Cardiac fibroblast (primary cell): ENCODE results near the gene FOXC2.

Experiments
- DNase-seq, 2 donors: peaks; one replicate each; pipeline versions ENCODE4 v3.0.0 to v3.0.0-alpha.2; 2010; ENCODE audit warnings: low read depth in 2 of 2
- H3K4me3 ChIP-seq, 2 donors: replicated peaks in 1 of 2; 1 replicate in 1 of 2; 2 replicates in 1 of 2; pipeline ENCODE4 v1.5.1; 2011; ENCODE audit warnings: low read depth in 2 of 2, low read length in 2 of 2, mild to moderate bottlenecking in 2 of 2, moderate library complexity in 1 of 2
- TF ChIP-seq, protein P1 (sequence below): IDR thresholded peaks from one replicate; pipeline ENCODE4 v1.5.1; 2011; ENCODE audit warnings: low read depth, mild to moderate bottlenecking, low read length, inconsistent platforms

The FOXC2 gene

DNA sequence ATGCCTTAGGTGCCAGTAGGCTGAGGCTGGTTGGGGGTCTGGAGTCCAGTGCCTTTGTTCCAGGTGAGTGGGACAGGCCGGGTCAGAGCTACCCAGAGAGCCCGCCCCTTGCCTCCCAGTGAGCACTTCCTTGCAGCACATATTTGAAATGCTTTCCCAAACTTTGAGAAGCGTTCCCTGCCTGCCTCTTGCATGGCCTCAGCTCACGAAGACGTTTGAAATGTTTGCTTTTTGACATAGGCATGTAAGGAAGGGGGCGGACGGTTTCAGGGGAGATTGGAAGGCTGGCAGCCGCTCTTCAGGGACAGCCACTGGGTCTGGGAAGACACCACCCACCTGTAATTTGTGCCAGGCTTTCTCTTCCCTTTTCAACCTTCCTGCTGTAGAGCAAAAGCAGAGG, 6.6 kb downstream of the FOXC2 start:
- peak in 1 of 2 donors; percentile 57 for DNase-seq
- TF ChIP-seq, protein P1, sequence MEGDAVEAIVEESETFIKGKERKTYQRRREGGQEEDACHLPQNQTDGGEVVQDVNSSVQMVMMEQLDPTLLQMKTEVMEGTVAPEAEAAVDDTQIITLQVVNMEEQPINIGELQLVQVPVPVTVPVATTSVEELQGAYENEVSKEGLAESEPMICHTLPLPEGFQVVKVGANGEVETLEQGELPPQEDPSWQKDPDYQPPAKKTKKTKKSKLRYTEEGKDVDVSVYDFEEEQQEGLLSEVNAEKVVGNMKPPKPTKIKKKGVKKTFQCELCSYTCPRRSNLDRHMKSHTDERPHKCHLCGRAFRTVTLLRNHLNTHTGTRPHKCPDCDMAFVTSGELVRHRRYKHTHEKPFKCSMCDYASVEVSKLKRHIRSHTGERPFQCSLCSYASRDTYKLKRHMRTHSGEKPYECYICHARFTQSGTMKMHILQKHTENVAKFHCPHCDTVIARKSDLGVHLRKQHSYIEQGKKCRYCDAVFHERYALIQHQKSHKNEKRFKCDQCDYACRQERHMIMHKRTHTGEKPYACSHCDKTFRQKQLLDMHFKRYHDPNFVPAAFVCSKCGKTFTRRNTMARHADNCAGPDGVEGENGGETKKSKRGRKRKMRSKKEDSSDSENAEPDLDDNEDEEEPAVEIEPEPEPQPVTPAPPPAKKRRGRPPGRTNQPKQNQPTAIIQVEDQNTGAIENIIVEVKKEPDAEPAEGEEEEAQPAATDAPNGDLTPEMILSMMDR, result no peak

DNA sequence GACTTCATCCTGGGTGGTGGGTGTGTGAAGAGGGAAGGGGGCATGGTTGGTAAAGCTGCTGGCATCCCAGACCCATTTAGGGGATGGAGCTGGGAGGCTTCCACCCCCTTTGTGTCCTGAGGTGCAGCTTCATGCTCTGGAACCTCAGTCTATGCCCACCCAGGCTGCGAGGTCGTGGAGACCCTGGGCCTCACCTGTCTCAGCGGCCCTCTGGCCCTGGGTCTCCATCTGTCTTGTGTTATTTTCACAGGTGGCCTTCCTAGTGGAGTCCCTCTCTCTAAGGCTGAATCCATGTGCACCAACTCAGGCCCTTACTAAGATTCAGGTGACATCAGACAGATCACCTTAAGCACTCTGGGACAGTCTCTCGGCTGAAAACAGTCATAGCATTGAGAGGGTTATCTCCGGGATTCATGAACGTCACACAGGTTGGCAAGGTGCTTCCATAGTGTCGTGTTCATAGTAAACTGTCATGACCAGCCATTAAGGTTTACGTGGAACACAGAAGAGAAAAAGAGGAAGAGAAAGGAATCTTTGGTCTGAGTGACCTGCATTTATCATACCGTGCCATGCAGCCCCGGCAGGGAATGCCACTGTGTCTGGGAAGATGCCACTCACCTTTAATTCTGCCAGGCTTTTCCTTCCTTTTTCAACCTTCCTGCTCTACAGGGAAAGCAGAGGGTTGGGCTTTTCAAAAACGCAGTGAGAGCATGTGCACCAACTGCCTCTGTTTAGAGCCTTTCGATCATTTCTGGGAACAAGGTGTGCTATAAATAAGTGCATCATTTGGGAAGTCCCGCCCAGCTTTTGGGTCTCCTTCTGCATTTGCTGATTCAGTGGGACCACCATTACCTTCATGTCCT, 7.2 kb downstream of the FOXC2 start:
- TF ChIP-seq, protein P1, result no peak
- H3K4me3 ChIP-seq, result no peak overlapping the region
- DNase-seq, result no peak

More for the DNA sequence above, 6.6 kb downstream of the FOXC2 start:
- no peak overlapping the region for H3K4me3 ChIP-seq

DNA sequence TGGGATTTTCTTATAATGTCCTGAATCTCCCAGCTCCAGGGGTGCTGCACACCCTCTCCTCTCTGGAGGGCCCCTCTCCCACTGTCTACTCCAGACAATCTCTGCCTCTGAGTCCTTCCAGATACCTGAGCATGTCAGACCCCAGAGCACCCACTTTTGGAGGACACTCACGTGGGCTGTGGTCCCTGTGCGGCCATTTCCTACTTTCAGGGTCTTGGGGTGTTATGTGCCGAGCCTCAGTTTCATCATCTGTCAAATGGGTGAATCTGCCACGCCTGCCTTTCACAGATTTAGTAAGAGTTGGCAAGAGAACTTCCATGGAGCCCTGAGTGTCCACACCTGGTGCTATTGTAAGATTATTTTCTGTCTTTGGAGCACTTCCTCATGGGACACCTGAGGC, 8.0 kb downstream of the FOXC2 start:
- TF ChIP-seq, protein P1, result no peak
- no peak overlapping the region for H3K4me3 ChIP-seq
- no peak for DNase-seq

DNA sequence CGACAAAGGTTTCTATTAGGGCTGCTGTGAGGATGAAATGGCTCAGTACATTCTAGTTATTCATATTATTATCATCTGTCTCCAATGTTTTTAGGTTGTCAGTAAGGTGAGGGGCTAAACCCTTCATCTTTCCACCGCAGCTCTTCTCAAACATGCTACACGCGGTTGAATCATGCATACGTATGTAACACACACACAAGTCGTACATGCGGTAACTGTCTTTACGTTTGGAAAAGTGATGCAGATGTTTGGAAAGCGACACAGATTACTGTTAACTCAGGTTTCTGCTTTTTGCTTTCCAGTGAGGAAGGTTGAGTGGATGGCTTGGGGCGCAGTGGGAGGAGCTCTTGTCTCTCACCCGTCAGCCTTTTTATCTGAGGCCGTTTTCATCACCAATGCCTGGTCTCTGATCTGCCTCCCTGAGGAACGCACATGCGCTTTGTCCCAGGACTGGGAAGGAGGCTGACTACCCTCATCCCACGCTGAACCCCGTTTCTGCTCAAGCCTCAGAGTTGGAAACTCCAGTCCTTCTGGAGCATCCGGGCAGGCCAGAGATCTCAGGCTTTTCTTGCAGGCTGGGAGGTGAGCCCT, 8.6 kb downstream of the FOXC2 start:
- no peak for DNase-seq
- TF ChIP-seq, protein P1, result no peak
- peak overlapping the region; percentile 57 to 67 for H3K4me3 ChIP-seq

DNA sequence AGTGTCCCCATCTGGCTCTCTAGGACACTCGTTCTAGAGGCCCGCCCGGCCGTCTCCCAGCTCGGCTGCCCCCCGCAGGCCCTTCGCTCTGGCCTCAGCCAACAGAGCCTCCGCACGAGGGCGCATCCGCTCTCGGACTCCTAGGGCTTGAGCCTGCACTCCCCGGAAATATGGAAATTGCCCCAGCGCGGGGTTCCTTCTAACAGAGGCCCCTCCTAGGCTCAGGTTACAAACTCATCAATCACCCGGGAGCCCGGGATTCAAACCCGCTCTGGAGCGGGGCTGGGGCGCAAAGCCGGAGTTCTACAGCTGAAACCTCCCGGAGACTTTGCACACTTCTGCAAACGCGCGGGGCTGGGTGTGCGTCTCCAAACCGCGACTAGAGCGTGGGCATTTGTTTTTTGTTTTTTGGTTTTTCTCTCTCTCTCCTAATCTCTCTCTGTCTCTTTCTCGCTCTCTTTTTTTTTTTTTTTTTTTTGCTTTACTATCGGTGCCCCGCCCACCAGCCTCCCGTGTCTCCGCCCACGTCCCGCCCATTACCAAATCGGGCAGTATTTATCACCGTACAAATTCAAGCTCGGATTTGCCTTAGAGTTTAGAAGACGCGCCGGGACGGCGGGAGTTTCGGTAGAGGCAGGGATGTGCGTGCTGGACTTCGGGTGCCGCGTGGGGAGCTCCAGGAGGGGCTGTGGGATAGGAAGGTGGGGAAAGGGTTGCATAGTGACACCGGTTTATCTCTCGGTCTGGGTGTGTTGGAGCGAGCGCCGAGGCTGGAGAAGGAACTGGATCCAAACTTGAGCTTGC, 9.3 kb downstream of the FOXC2 start:
- TF ChIP-seq, protein P1, result peak; percentile 83
- H3K4me3 ChIP-seq, result peak overlapping the region; percentile 57 to 67
- peak; percentile 93 to 98 for DNase-seq

DNA sequence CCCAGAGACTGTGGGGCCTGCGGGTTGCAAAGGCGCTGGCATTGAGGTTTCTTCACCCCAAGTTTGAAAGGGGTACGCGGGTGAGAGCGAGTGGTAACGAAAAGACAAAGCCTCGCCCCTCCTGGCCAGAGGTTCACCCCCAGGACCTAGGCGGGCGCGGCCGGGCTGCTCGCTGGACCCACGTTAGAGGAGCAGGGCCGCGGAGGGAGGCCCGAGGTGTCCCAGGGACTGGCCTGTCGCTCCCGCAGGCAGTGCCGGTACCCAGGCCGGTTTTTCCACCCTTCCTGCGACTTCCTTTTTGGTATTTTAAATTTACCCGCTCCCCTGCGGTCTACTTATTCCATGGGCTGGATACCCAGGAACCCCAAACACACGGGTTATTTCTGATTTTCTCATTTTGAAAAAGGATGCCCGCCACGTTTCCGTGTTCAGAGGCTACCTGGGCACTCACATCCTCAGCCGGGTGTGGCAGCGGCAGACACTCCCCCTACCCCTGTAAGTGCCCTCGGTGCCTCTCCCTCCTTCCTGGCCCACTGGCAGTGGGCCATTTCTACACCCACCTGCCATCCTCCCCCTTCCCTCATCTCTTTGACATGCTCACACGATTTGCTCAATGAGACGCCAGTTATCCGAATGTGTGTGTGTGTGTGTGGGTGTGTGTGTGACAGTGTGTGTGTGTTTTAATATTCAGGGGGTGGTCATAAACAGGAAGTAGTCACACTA, 10.1 kb downstream of the FOXC2 start:
- peak in 1 of 2 donors; percentile 43 for DNase-seq
- TF ChIP-seq, protein P1, result no peak
- peak overlapping the region; percentile 57 to 67 for H3K4me3 ChIP-seq
